Body of pancreas (tissue), 4 donors: ENCODE measurements around the gene CLDN8.

Source experiments
- CTCF ChIP-seq, 7 experiments: fragments of 450-650 bp in 4 of 7; fragments of 200-600 bp in 3 of 7; sonication (generic) in 3 of 7; IDR thresholded peaks; one replicate each; pipeline ENCODE4 v1.5.1; 2016 to 2019; ENCODE audit warnings: antibody characterized with exemption in 7 of 7
- POLR2A ChIP-seq, 3 donors: fragments of 450-650 bp; IDR thresholded peaks; one replicate each; pipeline ENCODE4 v1.6.1; 2016; ENCODE audit warnings: antibody characterized with exemption in 3 of 3, mild to moderate bottlenecking in 2 of 3

GRCh38 chr21:30227633-30228404 is 11.9 kb upstream of the CLDN8 start:
- no peak for TF ChIP-seq CTCF (IDR thresholded peaks at IDR 0.05)
- TF ChIP-seq POLR2A (IDR thresholded peaks at IDR 0.05) = no peak
